Measurements from ENCODE around the gene PRPF6.
"Not testable (repeated sequence)": the region's sequence is repeated elsewhere in the genome, so short reads cannot be mapped to it uniquely, and the experiment has no call there.

The PRPF6 gene

GRCh38 chr20:63972312-63973159 is 8.4 kb upstream of the PRPF6 start:
- H3K4me3 ChIP-seq, result no peak overlapping the region
- no peak overlapping the region for H3K9ac ChIP-seq
- no peak overlapping the region for H3K27ac ChIP-seq
- H3K4me2 ChIP-seq, result peak overlapping the region; percentile 5; the same call in 1 of the 2 replicates
- H3K9me3 ChIP-seq, result peaks cover 7% of the 10 kb centered on the region; the same call in 1 of the 2 replicates
- H3K27me3 ChIP-seq, result no peaks in the 10 kb centered on the region
- H3K36me3 ChIP-seq, result peaks cover 37% of the 10 kb centered on the region
- peaks cover 41% of the 10 kb centered on the region for H3K4me1 ChIP-seq
- H4K20me1 ChIP-seq, result peaks cover 8% of the 10 kb centered on the region; the same call in 1 of the 2 replicates
- TF ChIP-seq Cebpa-rat (IDR thresholded peaks at IDR 0.05), result no peak

GRCh38 chr20:63973160-63973479 is 7.8 kb upstream of the PRPF6 start:
- Histone ChIP-seq H3K36me3 (peaks cover 31% of the 10 kb centered on the region), H3K4me3 (no peak overlapping the region), H3K27ac (no peak overlapping the region), H3K9ac (no peak overlapping the region), H3K9me3 (peaks cover 1% of the 10 kb centered on the region; the same call in 1 of the 2 replicates), H4K20me1 (peaks cover 14% of the 10 kb centered on the region; the same call in 1 of the 2 replicates), H3K4me2 (no peak overlapping the region), H3K4me1 (peaks cover 42% of the 10 kb centered on the region), H3K27me3 (no peaks in the 10 kb centered on the region)
- no peak for TF ChIP-seq Cebpa-rat (IDR thresholded peaks at IDR 0.05)

GRCh38 chr20:63973636-63974401 is 7.1 kb upstream of the PRPF6 start:
- Histone ChIP-seq H4K20me1 (peaks cover 19% of the 10 kb centered on the region; the same call in 1 of the 2 replicates), H3K4me3 (no peak overlapping the region), H3K9ac (no peak overlapping the region), H3K27ac (no peak overlapping the region), H3K4me1 (peaks cover 42% of the 10 kb centered on the region), H3K9me3 (no peaks in the 10 kb centered on the region), H3K4me2 (peak overlapping the region; percentile 69), H3K36me3 (peaks cover 28% of the 10 kb centered on the region; the same call in 1 of the 2 replicates), H3K27me3 (no peaks in the 10 kb centered on the region)
- TF ChIP-seq Cebpa-rat (IDR thresholded peaks at IDR 0.05), result no peak

GRCh38 chr20:63974402-63975200 is 6.3 kb upstream of the PRPF6 start:
- Histone ChIP-seq H3K4me3 (no peak overlapping the region), H3K27me3 (no peaks in the 10 kb centered on the region), H3K9ac (no peak overlapping the region), H3K27ac (no peak overlapping the region), H3K4me1 (peaks cover 41% of the 10 kb centered on the region), H3K9me3 (no peaks in the 10 kb centered on the region), H3K36me3 (peaks cover 28% of the 10 kb centered on the region; the same call in 1 of the 2 replicates), H3K4me2 (no peak overlapping the region), H4K20me1 (peaks cover 19% of the 10 kb centered on the region; the same call in 1 of the 2 replicates)
- no peak for TF ChIP-seq Cebpa-rat (IDR thresholded peaks at IDR 0.05)

- peaks cover 47% of the 10 kb centered on the region for H3K4me1 ChIP-seq
- not testable (repeated sequence) for H3K9me3 ChIP-seq, H3K9ac ChIP-seq, H3K4me2 ChIP-seq, H3K4me3 ChIP-seq, H3K27me3 ChIP-seq, H3K27ac ChIP-seq
- H4K20me1 ChIP-seq, result peaks cover 19% of the 10 kb centered on the region; the same call in 1 of the 2 replicates
- peaks cover 28% of the 10 kb centered on the region; the same call in 1 of the 2 replicates for H3K36me3 ChIP-seq
Measured at GRCh38 chr20:63976511-63976910, 4.4 kb upstream of the PRPF6 start.

GRCh38 chr20:63976980-63977738 is 3.8 kb upstream of the PRPF6 start:
- Histone ChIP-seq H3K4me1 (peaks cover 49% of the 10 kb centered on the region), H4K20me1 (peaks cover 24% of the 10 kb centered on the region), H3K27me3 (no peaks in the 10 kb centered on the region), H3K4me3 (no peak overlapping the region), H3K9ac (no peak overlapping the region), H3K36me3 (peaks cover 28% of the 10 kb centered on the region; the same call in 1 of the 2 replicates), H3K4me2 (peak overlapping the region; percentile 97), H3K9me3 (no peaks in the 10 kb centered on the region), H3K27ac (no peak overlapping the region)
- TF ChIP-seq Cebpa-rat (IDR thresholded peaks at IDR 0.05), result no peak

GRCh38 chr20:63977739-63978276 is 3.1 kb upstream of the PRPF6 start:
- no peaks in the 10 kb centered on the region for H3K9me3 ChIP-seq
- peaks cover 53% of the 10 kb centered on the region for H3K4me1 ChIP-seq
- peaks cover 31% of the 10 kb centered on the region for H4K20me1 ChIP-seq
- H3K27me3 ChIP-seq, result no peaks in the 10 kb centered on the region
- peak overlapping the region; percentile 81; the same call in 1 of the 2 replicates for H3K4me3 ChIP-seq
- peak overlapping the region; percentile 97 for H3K4me2 ChIP-seq
- no peak for TF ChIP-seq Cebpa-rat (IDR thresholded peaks at IDR 0.05)
- peaks cover 33% of the 10 kb centered on the region for H3K36me3 ChIP-seq
- peak overlapping the region; percentile 84; the same call in 1 of the 2 replicates for H3K9ac ChIP-seq
- H3K27ac ChIP-seq, result no peak overlapping the region

GRCh38 chr20:63978319-63979228 is 2.4 kb upstream of the PRPF6 start:
- Histone ChIP-seq H4K20me1 (peaks cover 39% of the 10 kb centered on the region), H3K9ac (peak overlapping the region; percentile 84), H3K4me2 (peak overlapping the region; percentile 97), H3K27me3 (no peaks in the 10 kb centered on the region), H3K9me3 (no peaks in the 10 kb centered on the region), H3K36me3 (peaks cover 40% of the 10 kb centered on the region), H3K27ac (peak overlapping the region; percentile 79), H3K4me3 (peak overlapping the region; percentile 81), H3K4me1 (peaks cover 54% of the 10 kb centered on the region)
- TF ChIP-seq Cebpa-rat (IDR thresholded peaks at IDR 0.05), result no peak
